Dermis microvascular lymphatic vessel endothelial cell (primary cell): Measurements from ENCODE around the gene WASHC1. TPM values are rescaled to one million over a fixed set of nuclear protein-coding genes. Genes with fewer than 3 reads are reported as not detected.
"Not testable (repeated sequence)": the region's sequence is repeated elsewhere in the genome, so short reads cannot be mapped to it uniquely, and the experiment has no call there.

ENCODE experiments used
- DNase-seq, 2 donors: peaks; one replicate each; pipeline versions ENCODE4 v3.0.0 to v3.0.0-alpha.2; 2010; ENCODE audit warnings: low read depth in 2 of 2
- total RNA-seq: library from RNA; depleted of rRNA; stranded (reverse); fragments of >200 nt; gene quantifications from 2 replicates; pipeline ENCODE4 v1.2.1, GENCODE V29; 2014

WASHC1 gene
- total RNA-seq: 4.5 and 4.9 TPM in 2 replicates

GRCh38 chr9:29356-29755, at the start of gene WASHC1:
WASHC1 (minus strand) TSS chr9:29456; CDS start chr9:24999, 4,457 bp downstream.
- not testable (repeated sequence) for DNase-seq

DNA sequence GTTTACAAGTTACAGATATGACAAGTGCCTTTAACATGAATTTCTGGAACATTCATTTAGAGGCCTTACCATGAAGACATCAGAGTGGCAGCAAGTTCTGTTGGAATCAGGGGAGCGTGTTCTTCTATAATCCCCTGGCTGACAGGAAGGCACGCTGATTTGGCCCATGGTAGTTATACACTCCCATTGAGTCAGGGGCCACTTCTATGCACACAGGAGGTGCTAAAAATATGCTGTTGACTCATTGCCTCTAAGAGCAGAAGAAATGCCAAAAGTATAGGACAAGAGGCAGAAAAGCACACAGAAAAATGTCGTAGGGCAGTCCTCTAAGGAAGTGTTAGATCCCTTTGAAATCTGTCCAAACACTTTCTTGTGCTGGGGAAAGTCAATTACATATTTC, 49.1 kb upstream of the WASHC1 start:
- DNase-seq: not testable (repeated sequence)

GRCh38 chr9:76389-76788, 47.1 kb upstream of the WASHC1 start:
- not testable (repeated sequence) for DNase-seq

- DNase-seq: not testable (repeated sequence)
Observed at GRCh38 chr9:73900-74525, 44.8 kb upstream of the WASHC1 start.

DNA sequence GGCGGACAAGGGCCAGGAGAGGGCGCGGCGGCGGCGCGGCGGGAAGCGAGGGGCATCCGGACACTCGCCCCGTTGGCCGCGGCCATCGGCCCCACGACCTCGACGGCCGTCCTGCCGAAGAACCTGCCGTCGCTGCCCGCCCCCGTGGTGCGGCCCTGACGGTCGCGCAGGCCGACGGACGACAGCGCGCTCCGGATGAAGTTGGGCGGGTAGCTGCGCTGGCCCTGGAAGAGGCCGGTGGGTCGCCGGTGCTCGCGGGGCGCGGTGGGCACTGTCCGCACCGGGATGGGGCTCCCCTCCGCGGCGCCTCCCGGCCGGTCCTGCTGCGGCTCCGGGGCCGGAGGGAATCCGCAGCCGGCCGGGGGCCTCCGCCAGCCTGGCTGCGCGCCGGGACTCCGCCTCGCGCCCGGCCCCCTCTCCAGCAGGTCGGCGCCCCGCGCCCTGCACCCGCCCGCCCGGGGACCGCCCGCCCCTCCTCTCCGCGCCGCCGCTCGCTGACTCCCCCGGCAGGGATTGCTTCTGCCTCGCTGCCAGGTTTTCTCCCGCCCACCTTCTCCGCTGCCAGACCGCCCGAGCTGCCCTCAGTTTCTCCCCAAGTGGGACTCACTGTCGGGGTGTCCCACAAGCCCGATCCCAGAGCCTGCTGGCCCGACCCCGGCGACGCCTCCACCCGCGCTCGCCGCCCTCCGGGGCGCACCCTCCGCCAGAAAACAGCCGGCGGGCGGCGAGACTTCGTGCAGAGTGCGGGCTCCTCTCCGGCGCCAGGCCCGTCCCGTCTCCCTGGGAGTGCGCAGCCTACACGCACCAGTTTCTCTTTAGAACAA, 44.0 kb upstream of the WASHC1 start:
- not testable (repeated sequence) for DNase-seq

- DNase-seq: not testable (repeated sequence)
Observed at GRCh38 chr9:63031-63629, 33.9 kb upstream of the WASHC1 start.

DNA sequence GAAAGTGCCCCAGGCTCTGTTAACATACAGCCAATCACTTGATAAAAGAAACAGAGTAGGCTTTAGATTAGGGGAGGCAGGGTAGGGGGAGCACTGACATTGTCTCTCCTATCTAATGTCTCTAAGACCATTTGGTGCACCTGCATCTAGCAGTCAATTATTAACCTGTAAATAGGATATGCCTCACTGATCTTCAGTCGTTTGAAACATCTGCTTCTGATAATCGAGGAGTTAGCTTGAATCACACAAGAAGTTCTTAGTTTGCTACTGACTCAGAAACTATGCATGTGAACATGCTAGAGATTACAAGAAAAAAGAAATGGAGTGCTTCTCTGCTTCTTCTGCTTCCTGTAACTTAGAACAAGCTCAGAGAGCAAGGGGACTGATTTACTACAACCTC, 23.4 kb upstream of the WASHC1 start:
- DNase-seq: not testable (repeated sequence)

DNA sequence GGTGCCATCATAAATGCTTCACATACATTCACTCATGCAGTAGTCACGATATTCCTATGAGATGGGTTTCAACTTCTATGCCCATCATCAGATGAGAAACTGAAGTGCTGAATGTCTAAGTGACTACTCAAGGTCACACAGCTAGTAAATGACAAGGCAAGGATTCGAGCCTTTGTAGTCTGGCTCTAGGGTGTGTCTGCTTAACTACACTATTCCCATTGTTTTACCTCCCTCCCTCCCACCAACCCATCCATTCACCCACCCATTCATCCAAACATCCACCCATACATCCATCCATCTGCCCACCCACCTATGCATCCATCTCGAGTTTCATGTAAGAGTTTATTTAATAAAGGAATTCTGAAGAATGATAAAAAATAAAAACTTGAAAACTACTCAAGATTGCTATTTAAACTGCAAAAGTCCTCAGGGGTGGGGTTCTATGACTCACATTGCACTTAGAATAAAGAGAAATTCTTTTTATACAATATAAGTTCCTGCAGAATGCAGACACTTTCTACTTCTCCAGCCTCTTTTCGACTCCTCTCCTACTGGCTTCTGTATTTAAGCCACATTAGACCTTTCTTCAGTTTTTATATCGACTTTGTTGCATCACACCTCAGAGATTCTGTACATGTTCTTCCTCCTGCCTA, 19.1 kb upstream of the WASHC1 start:
- not testable (repeated sequence) for DNase-seq

- not testable (repeated sequence) for DNase-seq
Observed at GRCh38 chr9:46639-47271, 17.5 kb upstream of the WASHC1 start.

GRCh38 chr9:46164-46563, 16.9 kb upstream of the WASHC1 start:
- not testable (repeated sequence) for DNase-seq

DNA sequence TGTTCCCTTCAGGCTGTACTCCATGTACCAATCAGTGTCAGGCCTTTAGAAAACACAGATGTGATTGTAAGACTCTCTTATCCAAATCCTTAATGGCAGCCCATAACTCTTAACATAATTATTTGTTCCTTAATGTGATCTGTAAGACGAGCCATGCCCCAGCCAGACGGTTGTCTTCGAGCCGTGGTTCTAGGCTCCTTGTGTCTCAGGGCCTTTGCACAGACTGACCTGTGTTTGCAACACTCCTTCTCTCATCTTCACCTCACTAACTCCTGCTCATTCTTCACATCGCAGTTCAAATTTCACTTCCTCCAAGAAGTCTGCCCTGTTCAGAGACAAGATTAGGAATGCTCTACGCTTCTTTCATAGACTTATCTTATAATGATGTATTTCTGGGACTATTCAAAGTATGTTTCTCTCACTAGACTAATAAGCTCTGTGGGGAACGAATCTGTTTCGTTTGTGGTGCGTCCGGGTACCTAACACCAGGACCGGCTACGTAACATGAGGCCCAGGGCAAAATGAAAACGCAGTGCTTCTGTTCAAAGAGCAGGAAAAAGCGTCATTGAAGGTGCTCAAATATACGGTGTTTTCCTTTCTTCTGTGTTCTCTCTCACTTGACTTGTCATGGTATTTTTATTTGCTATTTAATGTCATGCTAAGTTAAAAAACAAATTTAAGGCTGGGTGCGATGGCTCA, 16.1 kb upstream of the WASHC1 start:
- DNase-seq: not testable (repeated sequence)

DNA sequence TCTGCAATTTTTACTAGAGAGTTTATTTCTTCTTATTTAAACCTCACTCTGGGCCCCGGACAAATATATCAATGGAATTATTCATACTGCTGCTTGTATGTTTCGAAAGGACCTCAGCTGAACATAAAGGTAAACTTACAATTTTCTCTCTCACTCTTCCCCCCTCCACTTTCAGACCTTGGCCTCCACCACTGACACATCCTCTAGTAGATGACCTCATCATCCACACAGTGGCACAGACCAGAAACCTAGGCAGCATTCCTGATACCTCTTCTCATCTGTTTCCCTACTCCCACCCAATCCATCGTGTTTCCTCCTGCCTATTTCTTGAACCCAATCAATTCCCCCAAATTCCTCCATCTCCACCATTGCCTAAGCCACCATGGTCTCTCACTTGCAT, 15.2 kb upstream of the WASHC1 start:
- DNase-seq: not testable (repeated sequence)

DNA sequence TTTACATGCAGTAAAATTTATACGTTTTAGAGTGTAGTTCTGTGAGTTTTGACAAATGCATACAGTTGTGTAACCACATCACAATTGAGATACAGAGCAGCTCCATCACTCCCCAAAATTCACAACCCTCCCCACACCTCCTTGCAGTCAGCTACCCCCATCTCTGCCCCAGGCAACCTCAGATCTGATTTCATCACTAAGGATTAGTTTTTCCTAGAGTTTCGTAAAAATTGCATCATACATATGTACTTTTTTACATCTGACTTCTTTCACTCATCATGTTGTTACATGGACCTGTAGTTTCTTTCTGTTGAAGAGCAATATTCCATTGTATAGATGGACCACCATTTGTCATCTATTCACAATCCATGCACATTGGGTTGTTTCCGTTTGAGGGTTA, 14.4 kb upstream of the WASHC1 start:
- DNase-seq: not testable (repeated sequence)

DNA sequence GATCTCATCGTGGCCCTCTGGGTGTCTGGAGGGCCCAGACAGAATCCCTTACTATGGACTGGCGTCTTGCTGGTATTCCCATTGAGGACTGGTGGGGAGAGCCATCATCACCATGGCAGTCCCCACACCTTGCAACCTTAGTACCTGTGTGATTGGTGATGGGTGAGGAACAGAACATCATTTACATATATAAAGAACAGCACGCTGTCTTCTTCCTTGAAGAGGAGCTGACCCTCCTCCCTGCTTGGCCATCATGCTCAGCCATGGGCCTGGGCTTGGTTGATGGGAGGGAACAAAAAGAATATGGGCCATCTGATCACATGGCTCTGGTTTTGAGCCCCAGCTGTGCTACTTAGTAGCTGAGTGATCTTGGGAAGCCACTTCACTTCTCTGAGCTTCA, 13.9 kb upstream of the WASHC1 start:
- DNase-seq: not testable (repeated sequence)

GRCh38 chr9:41819-42218, 12.6 kb upstream of the WASHC1 start:
- not testable (repeated sequence) for DNase-seq

DNA sequence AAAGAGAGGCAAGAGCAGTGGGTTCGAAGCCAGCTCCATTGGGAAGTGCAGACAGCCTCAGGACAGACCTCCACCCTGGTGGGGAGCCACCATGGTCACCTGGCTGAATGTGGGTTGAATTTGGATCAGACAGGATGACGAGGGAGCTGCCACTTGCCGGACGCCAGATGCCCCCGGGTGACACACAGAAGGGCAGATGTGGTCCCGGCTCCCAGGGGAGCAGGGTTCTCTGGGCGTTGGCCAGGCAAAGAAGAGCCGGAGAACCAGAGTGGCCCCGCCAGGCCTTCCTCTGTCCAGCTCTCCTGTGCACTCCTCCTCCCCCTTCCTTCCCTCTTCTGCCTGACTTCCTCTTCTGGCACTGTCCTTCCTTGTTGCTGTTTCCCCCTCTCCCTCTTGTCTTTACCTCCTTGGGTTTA, 12.0 kb upstream of the WASHC1 start:
- DNase-seq: not testable (repeated sequence)

- DNase-seq: not testable (repeated sequence)
Observed at GRCh38 chr9:32308-32707, 3.1 kb upstream of the WASHC1 start.

DNA sequence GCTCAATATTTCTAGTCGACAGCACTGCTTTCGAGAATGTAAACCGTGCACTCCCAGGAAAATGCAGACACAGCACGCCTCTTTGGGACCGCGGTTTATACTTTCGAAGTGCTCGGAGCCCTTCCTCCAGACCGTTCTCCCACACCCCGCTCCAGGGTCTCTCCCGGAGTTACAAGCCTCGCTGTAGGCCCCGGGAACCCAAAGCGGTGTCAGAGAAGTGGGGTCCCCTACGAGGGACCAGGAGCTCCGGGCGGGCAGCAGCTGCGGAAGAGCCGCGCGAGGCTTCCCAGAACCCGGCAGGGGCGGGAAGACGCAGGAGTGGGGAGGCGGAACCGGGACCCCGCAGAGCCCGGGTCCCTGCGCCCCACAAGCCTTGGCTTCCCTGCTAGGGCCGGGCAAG, 481 bp downstream of the WASHC1 start:
- DNase-seq: not testable (repeated sequence)

- DNase-seq: not testable (repeated sequence)
Observed at GRCh38 chr9:21621-22020, 7.6 kb downstream of the WASHC1 start.

DNA sequence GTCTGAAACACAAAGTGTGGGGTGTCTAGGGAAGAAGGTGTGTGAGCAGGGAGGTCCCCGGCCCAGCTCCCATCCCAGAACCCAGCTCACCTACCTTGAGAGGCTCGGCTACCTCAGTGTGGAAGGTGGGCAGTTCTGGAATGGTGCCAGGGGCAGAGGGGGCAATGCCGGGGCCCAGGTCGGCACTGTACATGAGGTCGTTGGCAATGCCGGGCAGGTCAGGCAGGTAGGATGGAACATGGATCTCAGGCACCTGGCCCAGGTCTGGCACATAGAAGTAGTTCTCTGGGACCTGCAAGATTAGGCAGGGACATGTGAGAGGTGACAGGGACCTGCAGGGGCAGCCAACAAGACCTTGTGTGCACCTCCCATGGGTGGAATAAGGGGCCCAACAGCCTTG, 12.4 kb downstream of the WASHC1 start:
- not testable (repeated sequence) for DNase-seq
